Hepatocyte (in vitro differentiated cells): ENCODE results near the gene ANKDD1B.

Experiments
- EZH2 ChIP-seq: fragments of 200-600 bp; sonication (generic); IDR thresholded peaks from 2 replicates; pipeline ENCODE4 v1.6.1; 2016; ENCODE audit warnings: antibody characterized with exemption, mild to moderate bottlenecking, borderline replicate concordance
- TF ChIP-seq, protein P1 (sequence below): fragments of 200-600 bp; sonication (generic); IDR thresholded peaks from 2 replicates; pipeline ENCODE4 v1.5.1; 2016; ENCODE audit warnings: antibody characterized with exemption, mild to moderate bottlenecking; ENCODE audit not compliant: poor library complexity

DNA sequence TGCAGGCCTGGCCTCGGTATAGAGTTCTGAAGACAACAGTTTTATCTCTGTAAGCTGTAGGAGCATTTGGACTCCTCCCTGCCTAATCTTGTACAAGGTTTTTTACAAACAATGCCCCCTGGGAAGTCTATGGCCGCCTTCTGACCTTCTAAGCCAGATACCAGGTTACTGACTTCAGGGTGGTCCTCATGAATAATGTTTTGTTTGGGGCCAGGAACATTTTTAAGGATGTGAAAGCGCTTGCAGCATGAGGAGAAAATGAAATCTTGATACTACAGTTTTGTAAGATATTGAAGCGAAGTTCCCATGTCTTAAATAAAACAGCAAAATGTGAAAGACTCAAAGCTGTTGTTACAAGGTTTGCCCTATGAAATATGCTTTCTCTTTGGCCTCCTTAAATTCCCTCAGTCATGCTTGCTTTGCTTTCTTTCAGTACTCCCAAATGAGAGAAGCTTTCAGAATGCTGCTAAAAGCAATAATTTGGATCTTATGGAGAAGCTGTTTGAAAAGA is 5.2 kb downstream of the ANKDD1B start:
- TF ChIP-seq, protein P1, sequence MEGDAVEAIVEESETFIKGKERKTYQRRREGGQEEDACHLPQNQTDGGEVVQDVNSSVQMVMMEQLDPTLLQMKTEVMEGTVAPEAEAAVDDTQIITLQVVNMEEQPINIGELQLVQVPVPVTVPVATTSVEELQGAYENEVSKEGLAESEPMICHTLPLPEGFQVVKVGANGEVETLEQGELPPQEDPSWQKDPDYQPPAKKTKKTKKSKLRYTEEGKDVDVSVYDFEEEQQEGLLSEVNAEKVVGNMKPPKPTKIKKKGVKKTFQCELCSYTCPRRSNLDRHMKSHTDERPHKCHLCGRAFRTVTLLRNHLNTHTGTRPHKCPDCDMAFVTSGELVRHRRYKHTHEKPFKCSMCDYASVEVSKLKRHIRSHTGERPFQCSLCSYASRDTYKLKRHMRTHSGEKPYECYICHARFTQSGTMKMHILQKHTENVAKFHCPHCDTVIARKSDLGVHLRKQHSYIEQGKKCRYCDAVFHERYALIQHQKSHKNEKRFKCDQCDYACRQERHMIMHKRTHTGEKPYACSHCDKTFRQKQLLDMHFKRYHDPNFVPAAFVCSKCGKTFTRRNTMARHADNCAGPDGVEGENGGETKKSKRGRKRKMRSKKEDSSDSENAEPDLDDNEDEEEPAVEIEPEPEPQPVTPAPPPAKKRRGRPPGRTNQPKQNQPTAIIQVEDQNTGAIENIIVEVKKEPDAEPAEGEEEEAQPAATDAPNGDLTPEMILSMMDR: no peak
- no peak for TF ChIP-seq EZH2
